Mesenteric fat pad (tissue), 1 donor: ENCODE results near the gene TMEM170B. TPM values are rescaled to one million over a fixed set of nuclear protein-coding genes. Genes with fewer than 3 reads are reported as not detected.

Experiments used
- DNase-seq: peaks from one replicate; pipeline ENCODE4 v3.0.0-alpha.2; 2020; ENCODE audit warnings: low spot score
- total RNA-seq: library from RNA; stranded (reverse); fragmentation: NEBNext Ultra II Directional; extraction: Animal tissue kit (Norgen Biotek cat#: 25700); gene quantifications from one replicate; pipeline ENCODE4 v1.2.1, GENCODE V29; 2021
- donor health status: DM: yes; HTN: yes; CAD: no.

Gene TMEM170B
- total RNA-seq, 1 donor from 2014 or later, result 13.5 TPM

GRCh38 chr6:11584244-11584643 is 46.7 kb downstream of the TMEM170B start:
- no peak for DNase-seq

- no peak for DNase-seq
Observed at GRCh38 chr6:11585426-11586016, 48.0 kb downstream of the TMEM170B start.

- no peak for DNase-seq
Observed at GRCh38 chr6:11586117-11586516, 48.6 kb downstream of the TMEM170B start.

DNA sequence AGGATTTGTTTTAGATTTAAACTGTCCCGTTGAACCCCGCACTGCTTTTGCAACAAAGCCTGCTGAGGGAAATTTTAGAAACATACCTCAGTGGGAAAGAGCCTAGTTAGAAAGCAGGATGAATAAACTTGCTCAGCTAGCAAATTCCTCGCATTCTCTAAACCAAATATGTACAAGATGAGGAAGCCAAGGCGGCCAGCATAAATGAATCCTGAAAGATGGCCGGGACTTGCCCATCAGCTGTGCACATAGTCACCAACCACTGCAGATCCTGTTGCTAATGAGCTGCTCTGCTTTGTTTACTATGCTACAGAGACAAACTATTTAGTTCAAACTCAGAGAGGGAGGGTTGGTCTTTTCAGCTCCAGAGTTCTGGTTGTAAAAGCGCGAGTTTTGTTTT is 49.0 kb downstream of the TMEM170B start:
- DNase-seq, result no peak

DNA sequence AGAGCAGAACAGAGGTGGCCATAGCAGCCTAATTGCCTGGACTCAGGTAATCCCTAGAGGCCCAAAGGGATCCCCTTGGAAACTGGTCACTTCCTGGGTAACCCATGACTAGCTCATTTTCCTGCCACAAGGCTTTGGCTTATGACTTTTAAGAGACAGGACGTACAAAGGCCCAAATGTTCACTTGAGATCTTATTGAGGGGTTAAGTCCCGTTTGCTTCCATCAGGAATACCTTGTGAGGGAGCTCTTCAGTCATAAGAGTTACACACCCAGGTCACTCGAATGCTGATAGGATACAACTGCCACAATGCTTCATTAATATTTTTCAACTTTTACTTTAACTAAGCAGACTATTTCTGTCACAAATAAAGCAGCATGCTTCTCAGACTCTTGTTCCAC is 51.7 kb downstream of the TMEM170B start:
- no peak for DNase-seq

DNA sequence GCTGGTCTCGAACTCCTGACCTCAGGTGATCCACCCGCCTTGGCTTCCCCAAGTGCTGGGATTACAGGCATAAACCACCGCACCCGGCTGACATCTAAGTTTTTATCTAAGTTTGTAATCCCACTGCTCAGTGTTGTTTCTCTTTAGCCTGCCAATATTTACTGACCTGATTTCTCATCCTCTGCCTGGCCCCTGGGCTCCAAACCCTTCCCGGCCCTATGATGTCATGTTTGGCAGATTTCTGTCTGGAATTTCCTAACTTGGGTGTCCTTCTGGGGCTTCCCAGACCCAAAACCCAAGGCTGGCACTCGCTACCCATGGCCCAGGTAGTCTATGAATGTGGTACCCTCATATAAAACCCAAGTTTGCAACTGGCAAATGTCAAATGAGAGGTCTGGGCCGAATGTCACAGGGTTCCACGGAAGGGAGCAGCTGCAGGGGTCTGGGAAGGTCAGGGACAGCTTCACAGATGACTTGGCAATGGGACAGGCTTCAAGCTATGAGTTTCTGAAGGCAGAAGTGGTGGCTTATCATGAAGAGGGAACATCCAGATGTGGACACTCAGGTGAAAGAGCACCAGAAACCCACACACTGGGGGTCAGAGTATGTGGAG is 54.9 kb downstream of the TMEM170B start:
- DNase-seq, result no peak

- DNase-seq, result no peak
Observed at GRCh38 chr6:11593096-11593495, 55.5 kb downstream of the TMEM170B start.

DNA sequence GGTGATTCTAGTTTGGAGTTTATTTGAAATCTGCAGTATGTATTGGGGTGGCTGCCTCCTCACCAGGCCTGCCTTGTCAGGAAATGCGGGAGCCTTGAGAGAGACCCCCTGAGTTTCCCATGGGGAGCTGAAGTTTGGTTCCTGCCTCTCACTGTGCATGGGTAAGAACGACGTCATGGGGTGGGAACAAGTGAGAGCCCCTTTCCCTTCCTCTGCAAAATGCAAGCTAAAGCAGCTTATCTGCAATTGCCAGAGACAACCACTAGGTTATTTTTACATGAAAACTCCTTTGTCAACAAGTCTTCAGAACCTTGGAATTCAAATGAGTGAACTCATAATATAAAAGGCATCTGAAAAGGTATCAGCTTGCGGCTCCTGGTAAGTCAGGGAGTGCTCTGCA is 58.4 kb downstream of the TMEM170B start:
- no peak for DNase-seq

DNA sequence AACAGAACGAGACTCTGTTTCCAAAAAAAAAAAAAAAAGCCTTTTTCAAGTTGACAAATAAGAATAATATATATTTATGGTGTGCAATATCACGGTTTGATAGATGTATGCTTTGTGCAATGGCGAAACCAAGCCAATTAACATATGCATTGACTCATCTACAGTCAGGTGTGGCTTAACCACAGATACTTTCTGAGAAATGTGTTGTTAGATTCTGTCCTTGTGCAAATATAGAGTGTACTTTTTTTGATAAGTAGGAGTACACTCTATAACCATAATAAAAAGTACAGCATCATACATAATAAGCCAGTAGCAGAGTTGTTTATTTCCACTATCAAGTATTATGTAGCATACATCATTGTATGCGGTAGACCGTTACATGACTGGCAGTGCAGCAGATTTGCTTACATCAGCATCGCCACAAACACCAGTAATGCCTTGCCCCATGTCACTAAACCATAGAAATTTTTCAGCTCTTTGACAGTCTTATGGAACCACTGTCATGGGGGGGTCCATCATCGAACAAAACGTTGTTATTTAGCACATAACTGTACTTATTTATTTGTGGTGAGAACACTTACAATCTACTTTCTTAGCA is 59.2 kb downstream of the TMEM170B start:
- DNase-seq, result no peak

GRCh38 chr6:11598687-11599086 is 61.1 kb downstream of the TMEM170B start:
- DNase-seq, result no peak

GRCh38 chr6:11600251-11600650 is 62.7 kb downstream of the TMEM170B start:
- no peak for DNase-seq

- DNase-seq, result no peak
Observed at GRCh38 chr6:11601776-11602605, 64.4 kb downstream of the TMEM170B start.

DNA sequence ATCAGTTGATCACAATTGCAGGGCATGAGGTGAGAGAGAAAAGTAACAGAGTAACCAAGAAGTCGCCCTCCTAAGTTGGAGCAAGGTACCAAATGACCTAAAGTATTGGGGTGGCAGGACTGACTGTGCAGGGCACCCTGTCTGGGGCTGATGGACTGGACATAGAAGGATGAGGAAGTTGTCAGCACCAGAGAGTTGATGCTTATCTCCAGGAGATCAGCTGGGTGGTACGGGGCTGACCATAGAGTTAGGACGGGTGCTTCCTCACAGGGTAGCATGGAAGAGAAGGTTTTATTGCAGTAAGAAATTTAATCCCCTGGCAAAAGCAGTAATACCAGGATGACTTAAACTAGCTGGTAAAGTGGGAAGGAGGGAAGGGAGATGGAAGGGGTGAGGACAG is 66.7 kb downstream of the TMEM170B start:
- DNase-seq, result no peak

DNA sequence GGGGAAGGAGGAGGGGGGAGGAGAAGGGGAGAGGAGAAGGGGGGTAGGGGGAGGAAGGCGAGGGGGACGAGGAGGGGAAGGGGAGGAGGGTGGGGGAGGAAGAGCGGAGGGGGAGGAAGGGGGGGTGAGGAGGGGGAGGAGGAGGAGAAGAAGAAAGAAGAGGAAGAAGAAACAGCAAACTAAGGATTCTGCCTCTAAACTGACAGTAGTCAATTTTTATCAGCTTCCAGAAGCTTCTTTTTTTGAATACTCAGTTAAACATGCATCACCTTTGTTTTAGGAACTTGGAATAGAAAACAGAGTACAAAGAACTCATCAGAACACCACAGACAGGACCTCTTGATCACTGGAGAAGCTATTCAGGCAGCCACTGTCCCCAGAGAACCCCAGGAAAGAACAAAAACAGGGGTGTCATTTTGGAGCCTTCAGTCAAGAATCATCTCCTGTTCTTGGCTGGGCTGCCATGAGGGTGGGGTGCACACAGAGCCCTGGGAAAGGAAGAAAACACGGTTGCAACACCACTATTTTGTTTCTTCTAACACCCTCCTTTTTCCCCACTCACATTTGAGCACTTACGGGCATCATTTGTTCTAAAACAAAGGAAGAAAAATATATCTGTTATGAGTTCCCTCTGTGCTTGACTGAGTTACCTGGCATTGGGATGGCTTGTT is 67.4 kb downstream of the TMEM170B start:
- DNase-seq, result no peak

DNA sequence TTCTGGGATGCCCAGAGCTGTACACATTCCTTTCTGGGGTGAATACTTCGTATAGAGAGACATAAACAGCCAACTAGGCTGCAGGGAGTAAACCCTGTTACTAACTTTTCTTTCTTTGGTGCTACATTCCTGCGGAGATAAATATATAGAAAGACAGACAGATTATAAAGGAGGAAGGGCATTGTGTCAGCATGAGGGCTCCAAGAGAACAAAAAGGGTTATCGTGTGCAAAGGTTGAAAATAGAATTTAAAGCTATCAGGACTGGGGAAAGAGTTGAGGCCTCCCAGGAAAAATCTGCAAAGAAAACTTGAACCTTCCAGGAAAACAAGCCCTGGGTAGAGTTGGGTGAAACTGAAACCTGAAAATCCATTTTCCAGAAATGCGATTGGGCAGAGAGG is 68.0 kb downstream of the TMEM170B start:
- DNase-seq, result no peak

GRCh38 chr6:11606332-11606731 is 68.8 kb downstream of the TMEM170B start:
- no peak for DNase-seq

- no peak for DNase-seq
Observed at GRCh38 chr6:11607383-11607782, 69.8 kb downstream of the TMEM170B start.

DNA sequence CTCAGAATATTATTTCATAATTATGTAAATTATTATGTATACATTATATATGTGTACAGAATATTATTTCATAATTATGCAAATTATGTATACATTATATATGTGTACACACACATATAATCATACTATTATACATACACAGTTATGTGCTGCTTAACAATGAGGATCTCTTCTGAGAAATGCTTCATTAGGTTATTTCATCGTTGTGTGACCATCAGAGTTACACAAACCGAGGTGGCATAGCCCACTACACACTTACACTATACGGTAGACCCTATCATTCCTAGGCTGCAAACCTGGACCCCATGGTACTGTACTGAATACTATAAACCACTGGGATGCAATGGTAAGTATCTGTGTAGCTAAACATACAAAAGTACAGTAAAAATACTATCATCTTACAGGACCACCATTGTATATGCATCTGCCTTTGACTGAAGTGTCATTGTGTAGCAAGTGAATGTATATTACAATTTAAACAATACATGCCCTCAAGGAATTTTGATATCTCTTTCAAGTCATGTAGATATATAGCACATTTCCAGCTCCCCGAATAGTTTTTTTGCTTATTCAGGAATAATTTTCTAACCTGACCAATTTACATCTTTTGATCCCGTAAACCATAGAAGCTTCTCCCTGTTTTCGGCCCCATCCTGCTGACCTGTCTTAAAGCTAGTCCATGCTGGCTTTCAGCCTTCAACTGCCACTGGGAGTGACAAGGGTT is 71.2 kb downstream of the TMEM170B start:
- DNase-seq, result no peak

DNA sequence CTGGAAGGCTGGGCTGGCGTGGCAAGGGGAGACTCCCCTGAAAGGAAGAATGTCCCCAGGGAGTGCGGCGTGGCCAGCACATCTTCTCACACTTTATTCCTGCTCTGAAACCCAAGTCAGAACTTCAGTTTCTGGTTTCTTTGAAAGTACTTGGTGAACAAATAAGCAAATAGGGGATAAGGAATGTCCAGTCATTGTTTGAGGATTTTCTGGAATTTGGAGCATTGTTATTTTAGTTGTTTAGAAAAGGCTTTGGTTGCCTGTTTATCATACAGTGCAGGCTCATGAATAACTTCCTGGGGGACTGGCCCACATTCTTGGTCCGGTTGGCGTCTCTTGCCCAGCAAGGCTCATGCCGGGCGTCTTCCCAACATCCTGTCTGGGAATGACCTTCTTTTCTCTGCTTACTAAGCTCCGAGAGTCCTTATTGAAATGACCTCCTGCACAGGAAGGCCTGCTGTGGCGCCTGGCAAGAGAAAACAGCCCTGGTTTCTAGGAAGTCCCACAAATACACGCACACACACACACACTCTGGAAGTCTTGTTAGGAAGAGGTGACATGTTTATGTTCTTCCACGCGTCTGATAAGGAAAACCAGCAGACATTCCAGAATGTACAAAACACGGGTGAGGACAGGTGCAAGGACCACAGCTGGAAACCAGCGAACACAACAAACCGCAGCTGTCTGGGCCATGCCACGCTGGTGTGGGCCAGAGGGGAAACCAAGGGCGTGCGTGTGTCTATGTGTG is 71.9 kb downstream of the TMEM170B start:
- DNase-seq, result no peak

- DNase-seq, result no peak
Observed at GRCh38 chr6:11613336-11613735, 75.8 kb downstream of the TMEM170B start.
